ENCODE measurements around the gene SKI. TPM values are rescaled to one million over a fixed set of nuclear protein-coding genes. Genes with fewer than 3 reads are reported as not detected.

Gene SKI
- total and polyA plus RNA-seq, 2 experiments from 2014 or later = 5.1 to 21.9 TPM

- Histone ChIP-seq H4K20me1 (ENCODE audit: insufficient read depth, poor library complexity, severe bottlenecking) (no peaks in the 10 kb centered on the region), H2AFZ (no peak overlapping the region), H3K79me2 (peaks cover 12% of the 10 kb centered on the region), H3K9me3 (ENCODE audit: low read depth) (no peaks in the 10 kb centered on the region), H3K36me3 (replicated peaks; ENCODE audit: insufficient read depth, low read depth) (no peaks in the 10 kb centered on the region), H3K9me2 (replicated peaks; ENCODE audit: insufficient read depth) (no peaks in the 10 kb centered on the region), H3K4me2 (no peak overlapping the region), H3K27me3 (no peaks in the 10 kb centered on the region), H3K27ac (no peak overlapping the region), H3K4me1 (ENCODE audit: insufficient read depth) (peaks cover 13% of the 10 kb centered on the region), H3K4me3 (no peak overlapping the region)
- no peak for DNase-seq (ENCODE audit: low spot score)
- TF ChIP-seq, protein P1, sequence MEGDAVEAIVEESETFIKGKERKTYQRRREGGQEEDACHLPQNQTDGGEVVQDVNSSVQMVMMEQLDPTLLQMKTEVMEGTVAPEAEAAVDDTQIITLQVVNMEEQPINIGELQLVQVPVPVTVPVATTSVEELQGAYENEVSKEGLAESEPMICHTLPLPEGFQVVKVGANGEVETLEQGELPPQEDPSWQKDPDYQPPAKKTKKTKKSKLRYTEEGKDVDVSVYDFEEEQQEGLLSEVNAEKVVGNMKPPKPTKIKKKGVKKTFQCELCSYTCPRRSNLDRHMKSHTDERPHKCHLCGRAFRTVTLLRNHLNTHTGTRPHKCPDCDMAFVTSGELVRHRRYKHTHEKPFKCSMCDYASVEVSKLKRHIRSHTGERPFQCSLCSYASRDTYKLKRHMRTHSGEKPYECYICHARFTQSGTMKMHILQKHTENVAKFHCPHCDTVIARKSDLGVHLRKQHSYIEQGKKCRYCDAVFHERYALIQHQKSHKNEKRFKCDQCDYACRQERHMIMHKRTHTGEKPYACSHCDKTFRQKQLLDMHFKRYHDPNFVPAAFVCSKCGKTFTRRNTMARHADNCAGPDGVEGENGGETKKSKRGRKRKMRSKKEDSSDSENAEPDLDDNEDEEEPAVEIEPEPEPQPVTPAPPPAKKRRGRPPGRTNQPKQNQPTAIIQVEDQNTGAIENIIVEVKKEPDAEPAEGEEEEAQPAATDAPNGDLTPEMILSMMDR (IDR thresholded peaks at IDR 0.05; ENCODE audit: poor library complexity) = no peak
- TF ChIP-seq EZH2 (IDR thresholded peaks at IDR 0.05; ENCODE audit: borderline replicate concordance) (no peak), EZH2phosphoT487 (IDR thresholded peaks at IDR 0.05; ENCODE audit: low read depth, severe bottlenecking, unreplicated experiment) (no peak)
- 95% methylated on average over 33 of the region's 38 CpGs for WGBS (ENCODE audit: low lambda C conversion rate, missing lambda C conversion rate)
These were observed 42.0 kb upstream of the SKI start for GRCh38 chr1:2185880-2186855.

DNA sequence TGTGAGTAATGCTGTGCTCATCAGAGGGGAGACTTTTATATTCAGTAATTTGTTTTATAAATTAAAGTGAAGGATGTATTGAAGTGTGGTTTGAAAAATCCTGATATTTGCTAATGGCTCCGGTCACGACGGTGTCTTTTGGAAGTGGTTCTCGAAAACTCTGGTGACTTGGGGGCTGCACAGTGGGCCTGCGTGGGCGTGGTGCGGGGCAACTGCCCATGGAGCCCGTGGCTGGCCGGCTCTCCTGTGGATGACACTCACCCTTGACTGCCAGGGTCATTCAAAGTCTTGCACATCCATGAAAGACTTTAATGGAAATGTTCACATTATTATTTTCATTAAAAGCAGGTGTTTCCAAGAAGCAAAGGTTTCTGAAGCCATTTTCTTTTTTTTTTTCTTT, 41.2 kb upstream of the SKI start:
- H3K79me2 ChIP-seq = peaks cover 19% of the 10 kb centered on the region
- no peak overlapping the region for H3K4me3 ChIP-seq
- H4K20me1 ChIP-seq (ENCODE audit: insufficient read depth, poor library complexity, severe bottlenecking) = no peaks in the 10 kb centered on the region
- H3K27ac ChIP-seq = no peak overlapping the region
- no peaks in the 10 kb centered on the region for H3K27me3 ChIP-seq
- H3K9me3 ChIP-seq (ENCODE audit: low read depth) = no peaks in the 10 kb centered on the region
- no peak for TF ChIP-seq EZH2 (IDR thresholded peaks at IDR 0.05; ENCODE audit: borderline replicate concordance)
- TF ChIP-seq, protein P1 (IDR thresholded peaks at IDR 0.05; ENCODE audit: poor library complexity) = no peak
- no peak for TF ChIP-seq EZH2phosphoT487 (IDR thresholded peaks at IDR 0.05; ENCODE audit: low read depth, severe bottlenecking, unreplicated experiment)
- H3K9me2 ChIP-seq (replicated peaks; ENCODE audit: insufficient read depth) = no peaks in the 10 kb centered on the region
- H3K4me2 ChIP-seq = no peak overlapping the region
- H3K36me3 ChIP-seq (replicated peaks; ENCODE audit: insufficient read depth, low read depth) = no peaks in the 10 kb centered on the region
- 97% methylated on average over 9 of the region's 9 CpGs for WGBS (ENCODE audit: low lambda C conversion rate, missing lambda C conversion rate)
- no peak for DNase-seq (ENCODE audit: low spot score)
- no peak overlapping the region for H2AFZ ChIP-seq
- H3K4me1 ChIP-seq (ENCODE audit: insufficient read depth) = peaks cover 20% of the 10 kb centered on the region

DNA sequence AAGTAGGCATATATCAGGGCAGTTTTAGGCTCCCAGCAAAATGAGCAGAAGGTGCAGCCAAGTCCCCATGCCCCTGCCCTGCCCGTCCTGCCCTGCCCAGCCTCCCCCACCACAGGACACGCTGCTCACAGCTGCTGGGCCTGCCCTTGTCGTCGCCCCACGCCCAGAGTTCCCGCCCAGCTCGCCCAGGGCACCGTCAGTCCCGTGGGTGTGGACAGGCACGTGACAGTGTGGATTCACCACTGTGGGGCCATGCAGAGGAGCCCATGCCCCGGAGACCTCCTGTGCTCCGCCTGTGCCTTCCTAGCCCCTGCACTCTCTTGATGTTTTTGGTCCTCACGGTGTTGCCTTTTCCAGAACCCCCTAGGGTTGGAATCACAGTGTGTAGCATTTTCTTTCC, 40.5 kb upstream of the SKI start:
- Histone ChIP-seq H2AFZ (no peak overlapping the region), H3K4me3 (no peak overlapping the region), H3K27ac (no peak overlapping the region), H3K36me3 (replicated peaks; ENCODE audit: insufficient read depth, low read depth) (no peaks in the 10 kb centered on the region), H3K27me3 (no peaks in the 10 kb centered on the region), H3K9me2 (replicated peaks; ENCODE audit: insufficient read depth) (no peaks in the 10 kb centered on the region), H3K79me2 (peaks cover 26% of the 10 kb centered on the region), H3K4me1 (ENCODE audit: insufficient read depth) (peaks cover 27% of the 10 kb centered on the region), H3K9me3 (ENCODE audit: low read depth) (no peaks in the 10 kb centered on the region), H3K4me2 (no peak overlapping the region), H4K20me1 (ENCODE audit: insufficient read depth, poor library complexity, severe bottlenecking) (no peaks in the 10 kb centered on the region)
- 91% methylated on average over 13 of the region's 13 CpGs for WGBS (ENCODE audit: low lambda C conversion rate, missing lambda C conversion rate)
- TF ChIP-seq, protein P1 (IDR thresholded peaks at IDR 0.05; ENCODE audit: poor library complexity) = no peak
- TF ChIP-seq EZH2 (IDR thresholded peaks at IDR 0.05; ENCODE audit: borderline replicate concordance) (no peak), EZH2phosphoT487 (IDR thresholded peaks at IDR 0.05; ENCODE audit: low read depth, severe bottlenecking, unreplicated experiment) (no peak)
- no peak for DNase-seq (ENCODE audit: low spot score)
